Stimulated activated CD4-positive, alpha-beta T cell treated with anti-CD3 and anti-CD28 coated beads, TNF-alpha, amount 100 ng/mL, for 1 hour (primary cell): ENCODE measurements around the gene CALCOCO2.
"Not testable (repeated sequence)": the region's sequence is repeated elsewhere in the genome, so short reads cannot be mapped to it uniquely, and the experiment has no call there.

Experiments used
- DNase-seq, 3 donors: peaks; one replicate each; pipeline ENCODE4 v3.0.0-alpha.2; 2020; ENCODE audit warnings: low read depth in 3 of 3, low spot score in 1 of 3

The CALCOCO2 gene

DNA sequence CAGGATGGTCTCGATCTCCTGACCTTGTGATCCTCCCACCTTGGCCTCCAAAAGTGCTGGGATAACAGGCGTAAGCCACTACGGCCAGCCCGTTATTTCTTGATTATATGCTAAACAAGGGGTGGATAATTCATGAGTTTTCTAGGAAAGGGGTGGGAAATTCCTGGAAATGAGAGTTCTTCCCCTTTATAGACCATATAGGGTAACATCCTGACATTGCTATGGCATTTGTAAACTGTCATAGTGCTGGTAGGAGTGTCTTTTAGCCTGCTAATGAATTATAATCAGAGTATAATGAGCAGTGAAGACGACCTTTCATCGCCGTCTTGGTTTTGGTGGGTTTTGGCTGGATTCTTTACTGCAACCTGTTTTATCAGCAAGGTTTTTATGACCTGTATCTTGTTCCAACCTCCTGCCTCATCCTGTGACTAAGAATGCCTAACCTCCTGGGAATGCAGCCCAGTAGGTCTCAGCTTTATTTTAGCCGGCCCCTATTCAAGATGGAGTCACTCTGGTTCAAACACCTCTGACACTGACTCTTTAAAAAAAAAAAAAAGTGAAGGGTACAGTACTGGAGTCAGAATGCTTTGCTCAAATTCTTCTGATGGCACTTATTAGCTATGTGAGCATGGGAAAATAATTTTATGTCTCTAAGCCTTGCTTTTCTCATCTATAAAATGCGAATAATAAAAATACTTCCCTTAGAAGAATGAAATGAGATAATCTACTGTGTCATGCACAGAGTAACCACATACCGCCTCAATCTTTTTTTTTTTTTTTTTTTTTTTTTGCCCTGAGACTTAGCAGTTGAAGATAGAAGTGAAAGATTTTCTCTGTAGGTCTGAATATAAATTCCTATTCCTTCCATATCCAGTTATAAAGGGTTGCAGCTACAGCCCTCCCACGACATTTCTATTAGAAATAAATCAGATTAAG is 5.1 kb upstream of the CALCOCO2 start:
- no peak for DNase-seq

DNA sequence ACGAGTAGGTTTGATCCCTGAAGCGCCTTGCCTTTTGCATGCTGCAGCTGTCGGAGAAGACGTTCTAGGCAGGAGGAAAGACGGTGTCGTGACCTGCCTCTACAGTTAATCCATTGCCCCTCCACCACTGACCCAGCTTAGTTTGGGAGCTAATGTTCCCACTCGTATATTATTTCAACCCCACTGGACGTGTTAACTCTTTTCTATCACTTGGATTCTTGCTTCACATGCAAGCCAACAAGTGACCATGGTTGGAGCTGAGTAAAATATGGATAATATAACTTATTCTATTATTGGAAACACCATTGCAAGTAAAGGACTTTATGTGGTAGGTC is 681 bp downstream of the CALCOCO2 start:
- no peak for DNase-seq

DNA sequence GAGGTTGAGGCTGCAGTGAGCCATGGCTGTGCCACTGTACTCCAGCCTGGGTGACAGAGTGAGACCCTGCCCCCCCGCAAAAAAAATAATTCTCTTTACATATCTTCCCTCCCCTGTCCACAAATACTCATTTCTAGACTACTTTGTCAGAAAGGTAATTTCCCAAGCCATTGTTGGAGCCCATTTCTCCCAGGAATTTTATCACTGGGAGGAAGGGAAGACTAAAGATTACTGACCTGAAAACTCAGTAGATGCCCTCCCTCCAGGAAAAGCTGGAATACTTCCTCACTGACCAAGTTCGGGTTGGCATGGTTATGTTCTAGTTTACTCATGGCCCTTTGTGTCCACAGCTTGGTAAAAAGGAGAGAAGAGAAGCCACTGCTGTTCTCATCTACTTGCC is 4.1 kb downstream of the CALCOCO2 start:
- DNase-seq, result no peak

DNA sequence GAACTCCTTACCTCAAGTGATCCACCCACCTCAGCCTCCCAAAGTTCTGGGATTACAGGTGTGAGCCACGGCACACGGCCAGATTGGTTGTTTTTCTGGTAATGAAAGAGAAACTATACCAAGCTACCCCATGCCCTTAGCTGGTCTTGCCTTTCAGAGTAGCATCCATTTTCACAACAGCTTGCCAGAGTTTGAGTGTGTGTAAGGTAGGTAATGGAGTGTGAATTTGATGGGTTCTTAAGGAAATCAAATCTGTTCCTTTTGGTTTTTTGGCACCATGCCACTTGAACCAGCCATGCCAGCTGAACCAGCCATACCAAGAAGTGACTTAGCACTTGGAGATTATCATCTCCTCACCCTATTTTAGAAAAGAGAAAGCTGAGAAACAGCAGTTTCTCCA is 5.1 kb downstream of the CALCOCO2 start:
- no peak for DNase-seq

DNA sequence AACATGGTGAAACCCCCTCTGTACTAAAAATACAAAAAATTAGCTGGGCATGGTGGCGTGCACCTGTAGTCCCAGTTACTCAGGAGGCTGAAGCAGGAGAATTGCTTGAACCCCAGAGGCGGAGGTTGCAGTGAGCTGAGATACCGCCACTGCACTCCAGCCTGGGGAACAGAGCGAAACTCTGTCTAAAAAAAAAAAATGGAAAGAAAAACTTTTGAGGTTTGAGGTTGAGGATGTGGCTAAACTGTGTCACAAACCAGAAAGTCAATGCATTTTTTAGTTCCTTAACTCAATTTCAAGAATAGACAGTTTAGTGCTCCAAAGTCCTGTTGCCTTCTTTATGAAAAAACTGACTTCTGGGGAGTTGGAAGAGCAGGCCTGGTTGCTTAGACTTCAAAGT is 6.6 kb downstream of the CALCOCO2 start:
- DNase-seq, result not testable (repeated sequence)

DNA sequence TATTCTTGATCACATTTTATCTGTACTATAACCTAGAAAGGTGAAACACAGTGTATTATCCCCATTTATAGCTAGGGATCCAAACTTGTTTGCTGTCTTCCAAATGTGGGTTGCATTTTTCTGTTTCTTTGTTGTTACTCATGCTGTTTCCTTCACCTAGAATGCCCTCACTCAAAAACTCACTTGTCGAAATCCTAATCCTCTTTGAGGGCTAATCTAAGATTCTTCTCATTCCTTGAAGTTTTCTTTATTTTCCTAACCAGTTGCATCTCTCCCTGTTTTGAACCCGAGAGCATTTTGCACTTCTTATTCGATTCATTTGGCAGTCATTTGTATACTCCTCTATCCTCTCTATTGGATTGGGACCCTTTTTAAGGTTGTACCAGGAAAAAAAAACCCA is 9.6 kb downstream of the CALCOCO2 start:
- DNase-seq, result no peak

DNA sequence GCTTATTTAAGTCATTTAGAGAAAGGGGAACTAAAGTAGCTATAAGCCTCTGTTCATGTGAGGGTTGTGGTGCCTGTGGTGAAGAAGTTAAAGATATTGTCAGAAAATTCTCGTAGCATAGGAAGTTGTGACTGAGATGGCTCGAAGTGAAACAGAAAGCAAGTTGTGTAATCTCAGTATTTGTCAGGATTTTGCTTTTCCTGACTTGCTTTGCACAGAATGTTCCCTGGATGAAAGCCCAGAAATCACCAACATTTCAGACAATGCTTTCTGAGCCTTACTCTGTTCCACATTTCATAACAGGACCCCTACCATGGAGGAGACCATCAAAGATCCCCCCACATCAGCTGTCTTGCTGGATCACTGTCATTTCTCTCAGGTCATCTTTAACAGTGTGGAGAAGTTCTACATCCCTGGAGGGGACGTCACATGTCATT is 10.6 kb downstream of the CALCOCO2 start:
- DNase-seq, result no peak

DNA sequence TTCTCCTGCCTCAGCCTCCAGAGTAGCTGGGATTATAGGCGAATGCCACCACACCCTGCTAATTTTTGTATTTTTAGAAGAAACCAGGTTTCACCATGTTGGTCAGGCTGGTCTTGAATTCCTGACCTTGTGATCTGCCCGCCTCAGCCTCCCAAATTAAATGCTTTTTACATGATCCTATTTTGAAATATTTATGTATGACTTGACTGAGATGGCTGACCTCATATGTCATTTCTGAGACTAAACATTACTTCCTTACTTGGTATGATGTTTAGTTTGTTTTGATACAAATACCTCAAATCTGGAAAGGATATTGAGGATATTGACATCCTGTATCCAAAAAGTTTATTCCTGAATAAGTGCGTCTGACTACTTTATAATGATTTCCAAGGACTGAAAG is 11.9 kb downstream of the CALCOCO2 start:
- DNase-seq, result no peak

DNA sequence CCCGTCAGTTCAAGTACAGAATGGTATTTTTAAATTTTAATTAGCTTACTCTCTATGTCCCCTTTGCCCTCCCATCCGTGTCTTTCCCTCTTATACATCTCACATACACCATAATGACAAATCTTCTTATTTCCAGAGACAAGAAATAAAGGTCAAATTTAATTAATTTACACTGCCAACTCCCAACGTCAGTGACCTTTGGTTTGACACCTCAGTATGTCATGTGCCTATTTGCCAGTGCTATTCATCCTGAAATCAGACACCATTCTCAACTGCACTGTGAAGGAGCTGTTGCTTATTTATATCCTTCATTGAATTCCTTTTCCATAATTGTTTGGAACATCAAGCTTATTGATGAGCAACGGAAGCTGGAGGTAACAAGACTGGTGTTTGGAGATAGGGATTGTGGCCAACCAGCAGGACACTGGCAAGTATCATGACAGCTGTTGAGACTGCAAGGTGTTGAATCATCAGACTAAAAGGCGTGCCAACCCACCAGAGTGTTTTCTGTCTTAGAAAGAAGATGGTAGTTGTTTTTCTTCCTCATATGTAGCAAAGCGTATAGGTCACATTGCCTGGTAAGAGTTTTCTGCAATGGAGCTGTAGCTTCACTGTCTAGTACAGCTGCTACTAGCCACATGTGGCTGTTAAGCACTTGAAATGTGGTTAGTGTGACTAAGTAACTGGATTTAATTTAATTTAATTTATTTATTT is 12.5 kb downstream of the CALCOCO2 start:
- DNase-seq, result no peak

DNA sequence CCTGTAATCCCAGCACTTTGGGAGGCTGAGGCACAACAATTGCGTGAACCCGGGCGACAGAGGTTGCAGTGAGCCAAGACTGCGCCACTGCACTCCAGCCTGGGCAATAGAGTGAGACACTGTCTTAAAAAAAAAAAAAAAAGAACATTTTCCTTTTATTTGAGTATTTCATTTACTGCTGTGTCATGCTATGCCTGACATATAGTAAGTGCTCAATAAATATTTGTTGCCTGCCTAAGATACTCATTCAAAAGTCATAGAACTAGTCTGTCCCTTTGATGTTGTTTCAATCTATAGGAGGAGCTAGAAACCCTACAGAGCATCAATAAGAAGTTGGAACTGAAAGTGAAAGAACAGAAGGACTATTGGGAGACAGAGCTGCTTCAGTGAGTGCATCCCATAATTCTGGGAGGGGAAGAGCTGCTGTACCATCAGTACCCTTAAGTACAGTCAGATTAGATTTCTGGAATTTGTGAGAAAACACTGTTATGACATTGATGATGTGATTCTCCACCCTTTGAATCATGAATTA is 20.0 kb downstream of the CALCOCO2 start:
- no peak for DNase-seq

DNA sequence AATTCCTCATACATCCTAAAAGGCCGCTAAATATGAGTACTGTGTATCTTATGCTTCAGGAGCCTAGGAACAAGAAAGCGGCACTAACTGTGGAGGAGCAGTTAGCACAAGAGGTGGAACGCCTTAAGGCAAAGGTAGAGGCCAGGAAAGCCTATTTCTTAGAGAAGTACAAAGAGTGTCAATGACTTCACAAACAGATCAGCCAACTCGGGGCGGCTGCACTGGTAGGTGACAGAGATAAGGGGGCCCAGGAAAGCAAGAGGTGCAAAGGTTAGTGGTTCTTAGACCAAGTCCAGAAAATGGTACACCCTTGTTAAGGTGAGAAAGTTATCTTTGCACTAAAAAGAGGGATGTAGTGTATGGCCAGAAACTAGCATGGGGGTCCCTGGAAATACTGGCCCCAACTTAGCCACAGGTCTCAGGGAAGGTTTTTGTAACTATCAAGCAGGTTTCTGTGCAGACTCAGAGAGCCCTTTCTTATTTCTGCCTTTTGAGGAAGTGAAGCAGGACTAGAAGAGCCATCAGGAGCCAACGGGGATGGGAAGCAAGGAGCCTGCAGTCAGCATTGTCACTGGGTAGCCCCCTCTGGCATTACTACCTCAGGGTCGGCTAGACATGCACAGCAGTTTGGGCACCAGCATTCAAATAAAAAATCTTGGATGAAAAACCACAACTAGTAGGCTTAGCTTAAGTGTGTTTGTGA is 24.1 kb downstream of the CALCOCO2 start:
- DNase-seq, result no peak

DNA sequence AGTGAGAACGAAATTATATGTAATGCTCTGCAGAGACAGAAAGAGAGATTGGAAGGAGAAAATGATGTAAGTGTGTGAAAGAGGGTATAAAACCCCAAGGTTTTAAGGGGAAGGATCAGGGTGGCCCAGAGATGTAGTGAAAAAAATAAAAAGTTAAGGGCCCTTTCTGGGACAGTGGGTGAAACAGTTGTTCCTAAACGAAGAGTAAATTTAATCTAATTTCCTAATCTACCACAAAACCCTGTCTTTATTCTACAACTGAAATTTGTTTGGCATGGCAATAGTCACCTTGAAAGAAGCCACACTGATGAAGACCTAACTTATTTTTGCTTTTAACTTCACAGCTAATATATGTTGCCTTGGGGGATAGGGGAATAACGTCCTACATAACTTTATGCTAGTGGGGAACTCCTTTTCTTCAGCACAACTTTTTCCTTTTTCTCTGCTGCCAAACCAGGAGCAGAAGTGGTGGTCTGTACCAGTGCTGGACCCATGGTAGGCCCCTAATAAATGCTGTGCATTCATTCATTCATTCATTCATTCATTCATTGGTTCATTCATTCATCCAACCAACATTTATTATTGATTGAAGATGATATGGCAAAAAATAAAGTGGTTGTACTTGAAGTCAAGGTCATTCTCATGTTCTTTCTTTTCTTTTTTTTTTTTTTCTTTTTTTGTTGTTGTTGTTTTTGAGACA is 25.4 kb downstream of the CALCOCO2 start:
- DNase-seq, result no peak

DNA sequence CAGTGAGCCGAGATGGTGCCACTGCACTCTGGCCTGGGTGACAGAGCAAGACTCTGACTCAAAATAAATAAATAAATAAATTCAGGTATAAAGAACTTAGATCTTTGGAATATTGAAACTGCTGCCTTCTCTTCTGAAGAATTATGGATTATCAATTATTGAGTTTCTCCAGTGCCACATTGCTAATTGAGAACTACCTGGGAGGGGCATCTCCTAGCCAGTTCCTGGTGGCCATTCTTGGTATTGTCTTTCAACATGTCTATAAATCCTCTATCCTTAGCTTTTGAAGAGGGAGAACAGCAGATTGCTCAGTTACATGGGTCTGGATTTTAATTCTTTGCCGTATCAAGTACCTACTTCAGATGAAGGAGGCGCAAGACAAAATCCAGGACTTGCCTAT is 29.2 kb downstream of the CALCOCO2 start:
- DNase-seq, result no peak

DNA sequence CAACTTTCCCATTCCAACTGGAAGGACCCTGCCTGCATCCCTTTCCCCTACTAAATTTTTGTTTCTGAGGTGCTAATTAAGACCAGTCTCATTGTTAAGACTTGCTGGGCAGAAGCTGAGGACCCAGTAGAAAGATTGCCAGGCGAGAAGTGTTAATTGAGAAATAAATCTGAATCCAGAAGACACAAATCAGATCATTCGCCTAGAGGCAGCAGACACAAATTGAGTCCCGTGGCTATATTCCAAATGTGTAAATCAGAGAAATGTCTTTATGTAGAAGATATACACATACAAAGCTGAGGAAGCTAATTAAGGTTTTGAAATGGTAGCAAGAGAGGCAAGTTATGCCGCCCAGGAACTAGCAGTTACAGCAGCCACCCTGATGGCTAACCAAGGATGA is 29.6 kb downstream of the CALCOCO2 start:
- DNase-seq, result no peak

DNA sequence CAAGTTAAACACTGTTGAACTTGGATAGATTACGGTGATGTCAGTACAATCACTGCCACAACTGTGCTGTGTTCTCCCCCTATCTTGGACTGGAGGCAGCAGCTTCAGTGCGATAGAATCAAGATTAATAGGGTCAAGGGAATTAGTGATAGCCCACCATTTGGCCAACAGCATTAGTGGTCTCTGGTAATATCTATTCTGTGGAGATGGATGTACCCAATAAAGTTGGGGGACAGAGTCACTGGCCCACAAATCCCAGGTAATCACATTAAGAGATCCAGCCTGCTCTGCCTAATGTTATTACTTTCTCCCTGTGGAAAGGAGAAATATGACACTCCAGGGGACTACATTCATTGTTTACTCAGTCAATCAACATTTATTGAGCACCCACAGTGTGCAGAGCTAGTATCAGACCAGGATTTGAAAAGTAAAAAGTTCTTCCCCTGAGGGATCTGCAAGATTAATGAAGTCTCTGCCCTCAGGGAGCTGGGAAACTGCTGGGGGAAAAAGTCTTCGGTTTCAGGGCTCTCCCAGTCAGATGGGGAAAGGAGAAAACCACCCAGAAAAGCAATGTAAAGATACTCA is 38.2 kb downstream of the CALCOCO2 start:
- DNase-seq, result no peak

DNA sequence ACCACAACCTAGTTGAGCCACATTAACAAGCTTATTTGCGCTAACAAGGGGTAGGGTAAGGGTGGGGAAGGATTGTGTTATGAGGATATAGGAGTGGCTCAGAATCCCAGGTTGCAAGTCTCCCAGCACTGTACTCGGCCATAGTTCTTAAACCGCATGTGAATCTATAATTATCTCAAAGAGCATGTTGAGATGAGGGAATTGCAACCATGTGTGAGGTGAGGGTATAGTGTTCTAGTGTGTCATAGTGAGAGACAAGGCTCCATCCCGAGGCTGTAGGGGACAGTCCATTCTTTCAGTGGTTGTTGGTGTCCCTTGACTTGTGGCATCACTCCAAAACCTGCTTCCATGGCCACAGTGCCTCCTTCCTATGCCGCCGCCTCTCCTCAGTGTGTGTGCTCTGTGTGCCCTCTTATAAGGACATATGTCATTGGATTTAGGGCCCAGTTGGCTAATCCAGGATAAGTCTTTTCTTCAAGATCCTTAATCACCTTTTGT is 39.0 kb downstream of the CALCOCO2 start:
- no peak for DNase-seq

DNA sequence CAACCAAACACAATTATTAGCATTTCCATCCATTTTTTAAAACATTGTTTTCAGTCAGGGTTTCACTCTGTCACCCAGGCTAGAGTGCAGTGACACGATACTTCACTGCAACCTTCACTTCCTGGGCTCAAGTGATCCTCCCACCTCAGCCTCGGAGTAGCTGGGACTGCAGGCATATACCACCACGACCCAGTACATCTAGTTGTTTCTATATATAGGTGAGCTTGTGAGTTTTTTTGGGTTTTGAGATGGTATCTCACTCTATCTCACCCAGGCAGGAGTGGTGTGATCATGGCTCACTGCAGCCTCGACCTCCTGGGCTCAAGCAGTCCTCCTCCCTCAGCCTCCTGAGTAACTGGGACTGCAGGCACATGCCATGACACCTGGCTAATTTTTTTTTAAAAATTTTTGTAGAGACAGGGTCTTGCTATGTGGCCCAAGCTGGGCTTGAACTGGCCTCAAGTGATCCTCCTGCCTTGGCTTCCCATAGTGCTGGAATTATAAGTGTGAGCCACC is 40.3 kb downstream of the CALCOCO2 start:
- no peak for DNase-seq

DNA sequence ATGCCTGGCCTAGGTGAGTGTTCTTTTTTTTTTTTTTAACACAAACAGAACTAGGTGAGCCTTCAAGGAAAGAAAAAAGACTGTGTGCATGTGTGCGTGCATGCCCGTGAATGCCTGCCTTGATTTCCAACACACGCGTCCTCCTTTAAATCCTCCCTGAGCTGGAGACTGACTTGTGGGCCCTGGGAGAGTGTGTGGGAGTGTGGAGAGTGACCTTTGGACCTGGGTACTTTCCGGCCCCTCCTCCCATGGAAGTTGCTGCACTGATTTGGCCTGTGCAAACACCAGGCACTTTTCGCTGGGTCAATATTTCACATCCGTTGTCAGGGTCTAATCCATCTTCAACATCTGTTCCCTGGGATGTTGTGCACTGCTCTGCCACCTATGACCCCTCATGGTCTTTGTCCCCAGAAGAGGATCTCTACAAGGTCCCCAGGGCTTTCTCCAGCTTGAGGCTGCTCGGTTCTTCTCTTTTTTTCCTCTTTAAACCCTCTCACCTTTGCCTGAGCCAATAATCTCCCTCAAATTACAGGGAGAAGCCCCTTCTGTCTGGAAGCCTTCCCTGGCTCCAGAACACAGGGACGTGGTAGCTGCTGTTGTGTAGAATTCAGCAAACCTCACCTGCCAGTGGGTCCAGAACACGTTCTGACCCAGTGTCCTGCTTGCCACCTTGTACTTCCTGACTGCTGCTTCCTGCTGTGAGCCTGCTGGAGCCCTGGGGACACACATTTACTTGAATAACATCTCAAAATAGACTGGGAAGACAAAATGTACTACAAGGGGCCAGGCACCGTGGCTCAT is 40.9 kb downstream of the CALCOCO2 start:
- DNase-seq, result no peak

DNA sequence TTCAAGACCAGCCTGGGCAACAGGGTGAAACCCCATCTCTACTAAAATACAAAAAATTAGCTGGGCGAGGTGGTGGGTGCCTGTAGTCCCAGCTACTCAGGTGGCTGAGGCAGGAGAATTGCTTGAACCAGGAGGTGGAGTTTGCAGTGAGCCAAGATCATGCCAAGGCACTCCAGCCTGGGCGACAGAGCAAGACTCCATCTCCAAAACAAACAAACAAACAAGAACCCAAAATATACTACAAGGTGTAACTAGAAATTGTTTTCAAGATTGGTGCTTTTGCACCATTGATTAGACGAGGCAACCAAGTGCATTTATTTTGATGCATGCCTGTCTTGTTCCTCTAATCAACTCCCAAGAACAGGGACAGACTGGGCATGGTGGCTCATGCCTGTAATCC is 41.6 kb downstream of the CALCOCO2 start:
- not testable (repeated sequence) for DNase-seq
